ENCODE data around the gene RALGPS1.

The RALGPS1 gene

GRCh38 chr9:126952205-126952977, 37.8 kb downstream of the RALGPS1 start:
- H3K9me3 Mint-ChIP-seq: no peaks in the 10 kb centered on the region
- no peak overlapping the region for H3K4me3 Mint-ChIP-seq
- H3K4me1 Mint-ChIP-seq: peaks cover 9% of the 10 kb centered on the region
- no peak for DNase-seq
- H3K27me3 Mint-ChIP-seq (ENCODE audit: low read depth, poor library complexity): peaks cover 6% of the 10 kb centered on the region
- TF ChIP-seq CTCF (IDR thresholded peaks at IDR 0.05): no peak
- H3K27ac Mint-ChIP-seq: peak overlapping the region; percentile 26
- no peaks in the 10 kb centered on the region for H3K36me3 Mint-ChIP-seq (ENCODE audit: low read depth)

GRCh38 chr9:126953041-126953809, 38.6 kb downstream of the RALGPS1 start:
- DNase-seq: no peak
- Mint-ChIP-seq H3K27me3 (ENCODE audit: low read depth, poor library complexity) (peaks cover 6% of the 10 kb centered on the region), H3K36me3 (ENCODE audit: low read depth) (no peaks in the 10 kb centered on the region), H3K4me1 (peaks cover 9% of the 10 kb centered on the region), H3K27ac (no peak overlapping the region), H3K9me3 (no peaks in the 10 kb centered on the region), H3K4me3 (no peak overlapping the region)
- TF ChIP-seq CTCF (IDR thresholded peaks at IDR 0.05): no peak

GRCh38 chr9:126955811-126956210, 41.2 kb downstream of the RALGPS1 start:
- no peak overlapping the region for H3K27ac Mint-ChIP-seq
- no peak overlapping the region for H3K4me3 Mint-ChIP-seq
- no peak for DNase-seq
- H3K36me3 Mint-ChIP-seq (ENCODE audit: low read depth): no peaks in the 10 kb centered on the region
- H3K27me3 Mint-ChIP-seq (ENCODE audit: low read depth, poor library complexity): peaks cover 6% of the 10 kb centered on the region
- TF ChIP-seq CTCF (IDR thresholded peaks at IDR 0.05): no peak
- peaks cover 9% of the 10 kb centered on the region for H3K4me1 Mint-ChIP-seq
- no peaks in the 10 kb centered on the region for H3K9me3 Mint-ChIP-seq

GRCh38 chr9:126956917-126957686, 42.5 kb downstream of the RALGPS1 start:
- Mint-ChIP-seq H3K4me3 (no peak overlapping the region), H3K9me3 (no peaks in the 10 kb centered on the region)
- no peak for DNase-seq

GRCh38 chr9:126957687-126958053, 43.1 kb downstream of the RALGPS1 start:
- H3K27ac Mint-ChIP-seq: no peak overlapping the region
- peaks cover under 1% of the 10 kb centered on the region for H3K4me1 Mint-ChIP-seq
- no peak for TF ChIP-seq CTCF (IDR thresholded peaks at IDR 0.05)
- no peaks in the 10 kb centered on the region for H3K36me3 Mint-ChIP-seq (ENCODE audit: low read depth)
- H3K27me3 Mint-ChIP-seq (ENCODE audit: low read depth, poor library complexity): no peaks in the 10 kb centered on the region
- H3K4me3 Mint-ChIP-seq: no peak overlapping the region
- no peaks in the 10 kb centered on the region for H3K9me3 Mint-ChIP-seq
- no peak for DNase-seq

More at GRCh38 chr9:126956917-126957686, 42.5 kb downstream of the RALGPS1 start:
- H3K27ac Mint-ChIP-seq: no peak overlapping the region
- no peak for TF ChIP-seq CTCF (IDR thresholded peaks at IDR 0.05)
- H3K27me3 Mint-ChIP-seq (ENCODE audit: low read depth, poor library complexity): peaks cover 4% of the 10 kb centered on the region
- H3K36me3 Mint-ChIP-seq (ENCODE audit: low read depth): no peaks in the 10 kb centered on the region
- peaks cover 7% of the 10 kb centered on the region for H3K4me1 Mint-ChIP-seq

Data from nephron progenitor cell (in vitro differentiated cells).